Ureter (tissue), 1 donor: ENCODE data around the gene TBX19. TPM values are rescaled to one million over a fixed set of nuclear protein-coding genes. Genes with fewer than 3 reads are reported as not detected.

Experiments used
- DNase-seq: peaks from one replicate; pipeline ENCODE4 v3.0.0-alpha.2; 2020; ENCODE audit warnings: low spot score
- total RNA-seq: library from RNA; stranded (reverse); gene quantifications from one replicate; pipeline ENCODE4 v1.2.4, GENCODE V29; 2023
- donor health status: DM: yes; HTN: yes; CAD: no.

The TBX19 gene
- total RNA-seq, 1 donor from 2014 or later: 2.3 TPM

DNA sequence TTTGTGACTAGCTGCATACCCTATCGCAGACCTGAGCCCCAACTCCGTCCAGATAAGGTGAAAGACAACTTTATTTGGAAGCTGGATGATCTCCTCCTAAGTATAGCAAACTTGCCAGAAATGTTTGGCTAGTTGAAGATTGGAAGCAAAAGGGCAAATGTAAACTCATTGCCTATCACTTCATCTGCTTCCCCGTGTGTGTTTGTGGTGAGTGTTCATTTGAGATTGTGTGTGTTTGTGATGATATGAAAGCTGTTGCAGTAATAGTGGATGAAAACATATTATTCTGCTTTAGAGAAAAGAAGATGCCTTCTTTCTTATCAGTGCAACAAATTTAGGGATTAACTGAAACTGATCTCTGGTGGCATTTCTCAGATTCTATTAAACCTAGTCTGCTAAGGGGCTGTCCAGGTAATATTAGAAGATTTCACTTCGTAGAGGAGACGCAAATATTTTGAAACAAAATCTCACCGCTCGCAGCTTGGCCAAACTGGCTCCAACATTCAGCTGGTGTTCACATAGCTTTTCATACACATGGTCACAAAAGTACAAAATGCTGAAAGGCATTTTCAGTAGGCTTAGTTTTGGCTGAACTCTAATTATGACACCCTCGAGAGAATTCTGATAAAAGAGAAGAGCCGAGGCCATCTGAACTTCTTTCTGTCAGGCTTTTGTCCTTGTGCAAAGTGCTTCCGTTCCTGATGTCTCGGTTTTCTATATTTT lies 1.1 kb downstream of the TBX19 start:
- no peak for DNase-seq

- no peak for DNase-seq
These were observed 4.8 kb downstream of the TBX19 start for GRCh38 chr1:168285521-168285790.

DNA sequence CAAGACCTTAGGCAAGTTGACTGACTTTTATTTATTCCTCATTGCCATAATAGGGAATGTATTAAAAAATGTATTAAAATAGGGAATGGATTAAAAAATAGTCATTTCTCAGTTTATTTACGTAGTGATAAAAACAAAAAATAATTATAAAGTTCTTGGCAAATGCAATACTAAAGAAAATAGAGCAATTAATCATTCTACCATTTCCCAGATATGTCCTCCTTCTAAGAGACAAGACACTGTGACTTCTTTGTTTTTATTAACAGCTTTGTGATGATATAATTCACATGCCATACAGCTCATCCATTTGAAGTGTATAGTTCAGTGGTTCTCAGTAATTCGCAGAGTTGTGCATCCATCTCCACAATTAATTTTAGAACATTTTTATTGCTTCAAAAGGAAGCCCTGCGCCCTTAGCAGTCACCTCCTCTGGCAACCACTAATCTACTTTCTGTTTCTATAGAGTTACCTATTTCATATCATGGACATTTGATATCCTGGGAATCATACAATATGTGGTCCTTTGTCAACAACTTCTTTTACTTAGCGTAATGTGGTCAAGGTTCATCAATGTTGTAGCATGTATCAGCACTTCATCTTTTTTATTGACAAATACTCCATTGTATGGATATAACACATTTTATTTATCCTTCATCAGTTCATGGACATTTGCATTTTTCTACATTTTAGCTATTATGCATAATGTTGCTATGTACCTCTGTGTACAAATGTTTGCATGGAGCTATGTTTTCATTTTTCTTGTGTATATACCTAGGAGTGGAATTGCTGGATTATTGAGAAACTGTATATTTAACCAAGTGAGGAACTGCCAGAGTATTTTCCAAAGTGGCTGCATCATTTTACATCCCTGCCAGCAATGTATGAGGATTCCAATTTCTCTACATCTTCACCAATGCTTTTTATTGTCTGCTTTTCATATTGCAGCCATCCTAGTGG lies 5.6 kb downstream of the TBX19 start:
- DNase-seq: no peak

- no peak for DNase-seq
These were observed 6.6 kb downstream of the TBX19 start for GRCh38 chr1:168287237-168287664.

- no peak for DNase-seq
These were observed 7.8 kb downstream of the TBX19 start for GRCh38 chr1:168288311-168289052.

DNA sequence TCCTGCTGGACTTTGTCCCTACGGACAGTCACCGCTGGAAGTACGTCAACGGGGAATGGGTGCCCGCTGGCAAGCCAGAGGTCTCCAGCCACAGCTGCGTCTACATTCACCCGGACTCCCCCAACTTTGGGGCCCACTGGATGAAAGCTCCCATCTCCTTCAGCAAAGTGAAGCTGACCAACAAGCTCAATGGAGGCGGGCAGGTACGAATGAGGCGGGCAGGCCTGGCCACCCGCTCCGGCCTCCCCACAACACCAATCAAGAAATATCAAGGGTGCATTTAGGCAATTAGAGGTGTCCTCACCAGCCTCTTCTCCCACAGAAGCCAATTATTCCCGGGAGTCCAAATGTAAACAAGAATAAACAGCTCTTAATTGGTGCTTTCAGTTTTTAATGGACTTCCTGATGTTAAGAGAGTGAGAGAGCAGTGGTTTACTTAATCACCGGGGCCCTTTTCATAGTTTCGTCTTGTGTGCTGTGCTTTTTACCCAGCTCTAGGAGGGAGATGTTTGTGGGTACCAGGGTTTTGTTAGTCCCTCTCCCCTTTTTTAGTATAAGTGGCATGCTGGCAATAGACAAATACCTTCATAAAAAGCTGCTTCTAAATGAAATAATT lies 10.7 kb downstream of the TBX19 start:
- DNase-seq: no peak

DNA sequence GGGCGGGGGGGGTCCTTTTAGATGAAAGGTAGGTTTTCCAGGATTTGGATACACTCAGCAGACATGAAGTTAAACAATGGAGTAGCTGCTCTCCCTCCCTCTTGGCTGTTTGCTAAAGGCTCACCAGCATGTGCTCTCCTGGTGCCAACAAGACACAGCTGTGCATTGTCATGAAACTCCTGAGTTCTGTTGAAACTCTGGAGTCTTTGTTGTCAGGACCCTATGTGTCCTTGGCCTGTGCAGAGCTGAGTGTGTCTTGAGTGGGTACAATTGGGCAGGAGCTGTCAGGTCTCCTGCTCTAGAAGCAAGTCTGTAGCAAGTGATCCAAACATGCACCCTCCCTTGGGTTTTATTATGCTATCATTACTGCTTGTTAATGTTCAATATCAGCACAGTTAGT lies 12.7 kb downstream of the TBX19 start:
- no peak for DNase-seq

- no peak for DNase-seq
These were observed 14.9 kb downstream of the TBX19 start for GRCh38 chr1:168295411-168296114.

GRCh38 chr1:168297019-168297730 lies 16.5 kb downstream of the TBX19 start:
- DNase-seq: no peak

- DNase-seq: no peak
These were observed 17.8 kb downstream of the TBX19 start for GRCh38 chr1:168298446-168298845.

GRCh38 chr1:168300626-168301025 lies 19.9 kb downstream of the TBX19 start:
- no peak for DNase-seq

GRCh38 chr1:168301664-168302320 lies 21.1 kb downstream of the TBX19 start:
- DNase-seq: no peak

DNA sequence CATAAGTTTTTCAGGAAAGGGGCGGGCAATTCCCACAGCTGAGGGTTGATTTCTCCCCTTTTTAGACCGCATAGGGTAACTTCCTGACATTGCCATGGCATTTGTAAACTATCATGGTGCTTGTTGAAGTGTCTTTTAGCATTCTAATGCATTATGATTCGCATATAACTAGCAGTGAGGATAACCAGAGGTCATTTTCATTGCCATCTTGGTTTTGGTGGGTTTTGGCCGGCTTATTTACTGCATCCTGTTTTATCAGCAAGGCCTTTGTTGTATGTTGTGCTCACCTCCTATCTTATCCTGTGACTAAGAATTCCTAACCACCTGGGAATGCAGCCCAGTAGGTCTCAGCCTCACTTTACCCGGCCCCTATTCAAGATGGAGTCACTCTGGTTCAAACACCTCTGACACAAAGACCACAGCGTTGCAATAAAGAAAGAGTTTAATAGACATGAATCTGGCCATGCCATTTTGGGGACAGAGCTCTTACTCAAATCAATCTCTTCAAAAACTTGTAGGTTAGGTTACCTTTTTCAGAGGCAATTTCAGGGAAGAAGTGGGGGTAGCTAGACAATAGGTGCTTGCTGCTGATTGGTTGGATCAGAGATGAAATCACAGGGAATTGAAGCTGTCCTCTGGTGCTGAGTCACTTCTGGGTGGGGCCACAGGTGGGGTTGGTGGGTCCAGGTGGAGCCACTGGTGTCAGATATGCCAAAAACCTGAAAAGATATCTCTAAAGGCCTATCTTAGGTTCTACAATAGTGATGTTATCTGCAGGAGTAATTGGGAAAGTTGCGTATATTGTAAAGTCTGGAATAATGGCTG lies 23.3 kb downstream of the TBX19 start:
- DNase-seq: no peak

DNA sequence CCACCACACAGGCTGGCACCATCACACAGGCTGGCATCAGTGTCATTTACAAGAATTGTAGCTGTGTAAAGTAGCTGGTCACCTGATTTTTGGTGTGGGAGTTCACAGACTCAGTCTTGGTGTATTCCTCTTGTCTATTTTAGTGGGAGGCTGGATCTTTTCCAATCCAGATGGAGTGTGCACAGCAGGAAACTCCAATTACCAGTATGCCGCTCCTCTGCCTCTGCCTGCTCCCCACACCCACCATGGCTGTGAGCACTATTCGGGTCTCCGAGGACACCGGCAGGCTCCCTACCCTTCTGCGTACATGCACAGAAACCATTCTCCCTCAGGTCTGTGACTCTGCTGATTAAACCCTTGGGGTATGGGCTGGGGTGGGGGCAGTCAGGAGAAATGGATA lies 24.2 kb downstream of the TBX19 start:
- no peak for DNase-seq

DNA sequence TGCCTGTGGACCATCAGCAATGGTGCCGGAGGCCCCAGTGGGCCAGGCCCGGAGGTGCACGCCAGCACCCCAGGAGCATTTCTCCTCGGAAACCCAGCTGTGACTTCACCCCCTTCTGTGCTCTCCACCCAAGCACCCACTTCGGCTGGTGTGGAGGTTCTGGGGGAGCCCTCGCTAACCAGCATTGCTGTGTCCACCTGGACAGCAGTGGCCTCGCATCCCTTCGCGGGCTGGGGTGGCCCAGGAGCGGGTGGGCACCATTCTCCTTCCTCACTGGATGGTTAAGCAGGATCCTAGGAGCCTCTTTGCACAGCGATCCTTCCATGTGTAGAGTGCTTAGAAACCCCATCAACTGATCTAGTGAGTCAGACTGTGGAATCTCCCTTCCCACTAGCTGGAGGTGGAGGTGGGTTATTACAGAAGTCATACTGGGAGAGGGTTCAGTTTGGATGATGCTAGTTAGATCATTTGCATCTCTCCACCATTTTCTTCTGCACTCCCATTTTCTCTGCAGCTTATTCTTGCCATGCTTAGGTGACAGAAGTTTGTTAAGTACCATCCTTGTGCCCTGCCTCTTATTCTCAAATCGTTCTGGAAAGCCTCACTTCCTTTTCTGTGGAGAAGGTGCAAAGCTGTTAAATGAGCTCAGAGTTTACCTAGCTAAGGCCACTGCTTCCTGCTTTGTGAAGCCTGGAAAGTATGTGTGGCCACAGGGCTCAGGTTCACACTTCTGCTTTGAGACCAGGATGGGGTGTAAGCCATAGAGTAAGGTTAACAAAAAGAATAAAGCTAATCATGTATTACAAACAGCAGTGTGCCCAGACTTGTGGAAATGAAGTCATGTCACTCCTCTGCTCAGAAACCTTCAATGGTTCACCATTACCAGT lies 32.3 kb downstream of the TBX19 start:
- DNase-seq: no peak

GRCh38 chr1:168316142-168316541 lies 35.5 kb downstream of the TBX19 start:
- DNase-seq: no peak

GRCh38 chr1:168317309-168317708 lies 36.6 kb downstream of the TBX19 start:
- no peak for DNase-seq

DNA sequence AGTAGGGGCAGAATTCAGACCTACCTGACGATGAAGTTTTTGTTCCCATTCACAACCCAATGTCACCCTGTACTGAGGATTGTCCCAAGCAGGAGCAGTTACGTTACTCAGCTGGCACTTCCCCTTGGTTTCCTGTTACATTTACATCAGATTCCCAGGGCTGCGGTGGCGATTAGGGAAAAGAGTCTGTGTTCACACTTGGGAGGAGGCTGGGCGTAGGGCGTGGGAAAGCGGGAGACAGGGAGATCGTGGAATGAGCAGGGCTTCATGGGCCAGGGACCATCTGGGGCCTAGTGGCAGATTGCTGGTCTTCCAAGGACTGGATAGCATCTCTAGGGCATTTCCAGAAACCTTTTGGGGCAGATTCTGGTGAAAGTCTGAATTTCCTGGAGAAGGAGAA lies 39.0 kb downstream of the TBX19 start:
- DNase-seq: no peak
